ENCODE measurements around the gene CYP4F3.

GRCh38 chr19:15656467-15656866 lies 15.8 kb downstream of the CYP4F3 start:
- TF ChIP-seq, protein P1, sequence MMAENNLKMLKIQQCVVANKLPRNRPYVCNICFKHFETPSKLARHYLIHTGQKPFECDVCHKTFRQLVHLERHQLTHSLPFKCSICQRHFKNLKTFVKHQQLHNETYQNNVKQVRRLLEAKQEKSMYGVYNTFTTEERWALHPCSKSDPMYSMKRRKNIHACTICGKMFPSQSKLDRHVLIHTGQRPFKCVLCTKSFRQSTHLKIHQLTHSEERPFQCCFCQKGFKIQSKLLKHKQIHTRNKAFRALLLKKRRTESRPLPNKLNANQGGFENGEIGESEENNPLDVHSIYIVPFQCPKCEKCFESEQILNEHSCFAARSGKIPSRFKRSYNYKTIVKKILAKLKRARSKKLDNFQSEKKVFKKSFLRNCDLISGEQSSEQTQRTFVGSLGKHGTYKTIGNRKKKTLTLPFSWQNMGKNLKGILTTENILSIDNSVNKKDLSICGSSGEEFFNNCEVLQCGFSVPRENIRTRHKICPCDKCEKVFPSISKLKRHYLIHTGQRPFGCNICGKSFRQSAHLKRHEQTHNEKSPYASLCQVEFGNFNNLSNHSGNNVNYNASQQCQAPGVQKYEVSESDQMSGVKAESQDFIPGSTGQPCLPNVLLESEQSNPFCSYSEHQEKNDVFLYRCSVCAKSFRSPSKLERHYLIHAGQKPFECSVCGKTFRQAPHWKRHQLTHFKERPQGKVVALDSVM (CRISPR knock-in tag; IDR thresholded peaks at IDR 0.05) = no peak
- TF ChIP-seq, protein P2, sequence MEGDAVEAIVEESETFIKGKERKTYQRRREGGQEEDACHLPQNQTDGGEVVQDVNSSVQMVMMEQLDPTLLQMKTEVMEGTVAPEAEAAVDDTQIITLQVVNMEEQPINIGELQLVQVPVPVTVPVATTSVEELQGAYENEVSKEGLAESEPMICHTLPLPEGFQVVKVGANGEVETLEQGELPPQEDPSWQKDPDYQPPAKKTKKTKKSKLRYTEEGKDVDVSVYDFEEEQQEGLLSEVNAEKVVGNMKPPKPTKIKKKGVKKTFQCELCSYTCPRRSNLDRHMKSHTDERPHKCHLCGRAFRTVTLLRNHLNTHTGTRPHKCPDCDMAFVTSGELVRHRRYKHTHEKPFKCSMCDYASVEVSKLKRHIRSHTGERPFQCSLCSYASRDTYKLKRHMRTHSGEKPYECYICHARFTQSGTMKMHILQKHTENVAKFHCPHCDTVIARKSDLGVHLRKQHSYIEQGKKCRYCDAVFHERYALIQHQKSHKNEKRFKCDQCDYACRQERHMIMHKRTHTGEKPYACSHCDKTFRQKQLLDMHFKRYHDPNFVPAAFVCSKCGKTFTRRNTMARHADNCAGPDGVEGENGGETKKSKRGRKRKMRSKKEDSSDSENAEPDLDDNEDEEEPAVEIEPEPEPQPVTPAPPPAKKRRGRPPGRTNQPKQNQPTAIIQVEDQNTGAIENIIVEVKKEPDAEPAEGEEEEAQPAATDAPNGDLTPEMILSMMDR (CRISPR knock-in tag; IDR thresholded peaks at IDR 0.05) = no peak
- TF ChIP-seq, protein P3, sequence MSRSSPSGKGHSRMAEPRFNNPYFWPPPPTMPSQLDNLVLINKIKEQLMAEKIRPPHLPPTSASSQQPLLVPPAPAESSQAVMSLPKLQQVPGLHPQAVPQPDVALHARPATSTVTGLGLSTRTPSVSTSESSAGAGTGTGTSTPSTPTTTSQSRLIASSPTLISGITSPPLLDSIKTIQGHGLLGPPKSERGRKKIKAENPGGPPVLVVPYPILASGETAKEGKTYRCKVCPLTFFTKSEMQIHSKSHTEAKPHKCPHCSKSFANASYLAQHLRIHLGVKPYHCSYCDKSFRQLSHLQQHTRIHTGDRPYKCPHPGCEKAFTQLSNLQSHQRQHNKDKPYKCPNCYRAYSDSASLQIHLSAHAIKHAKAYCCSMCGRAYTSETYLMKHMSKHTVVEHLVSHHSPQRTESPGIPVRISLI (CRISPR knock-in tag; IDR thresholded peaks at IDR 0.05; ENCODE audit: borderline replicate concordance) = no peak
- no peak for TF ChIP-seq POLR2A (IDR thresholded peaks at IDR 0.05; ENCODE audit: insufficient read depth in 1 of 2, low read depth in 2 of 2, low read length in 2 of 2)
- TF ChIP-seq EED (CRISPR knock-in tag; IDR thresholded peaks at IDR 0.05) = no peak
- no peak for TF ChIP-seq ZNF225 (CRISPR knock-in tag; IDR thresholded peaks at IDR 0.05)
- TF ChIP-seq BHLHE40 (IDR thresholded peaks at IDR 0.05; ENCODE audit: low read length) = no peak
- TF ChIP-seq HOXA9 (CRISPR knock-in tag; IDR thresholded peaks at IDR 0.05; ENCODE audit: borderline replicate concordance) = no peak
- TF ChIP-seq ELF4 (CRISPR knock-in tag; IDR thresholded peaks at IDR 0.05; ENCODE audit: borderline replicate concordance) = no peak
- TF ChIP-seq ZNF331 (CRISPR knock-in tag; IDR thresholded peaks at IDR 0.05) = no peak
- TF ChIP-seq, protein P4, sequence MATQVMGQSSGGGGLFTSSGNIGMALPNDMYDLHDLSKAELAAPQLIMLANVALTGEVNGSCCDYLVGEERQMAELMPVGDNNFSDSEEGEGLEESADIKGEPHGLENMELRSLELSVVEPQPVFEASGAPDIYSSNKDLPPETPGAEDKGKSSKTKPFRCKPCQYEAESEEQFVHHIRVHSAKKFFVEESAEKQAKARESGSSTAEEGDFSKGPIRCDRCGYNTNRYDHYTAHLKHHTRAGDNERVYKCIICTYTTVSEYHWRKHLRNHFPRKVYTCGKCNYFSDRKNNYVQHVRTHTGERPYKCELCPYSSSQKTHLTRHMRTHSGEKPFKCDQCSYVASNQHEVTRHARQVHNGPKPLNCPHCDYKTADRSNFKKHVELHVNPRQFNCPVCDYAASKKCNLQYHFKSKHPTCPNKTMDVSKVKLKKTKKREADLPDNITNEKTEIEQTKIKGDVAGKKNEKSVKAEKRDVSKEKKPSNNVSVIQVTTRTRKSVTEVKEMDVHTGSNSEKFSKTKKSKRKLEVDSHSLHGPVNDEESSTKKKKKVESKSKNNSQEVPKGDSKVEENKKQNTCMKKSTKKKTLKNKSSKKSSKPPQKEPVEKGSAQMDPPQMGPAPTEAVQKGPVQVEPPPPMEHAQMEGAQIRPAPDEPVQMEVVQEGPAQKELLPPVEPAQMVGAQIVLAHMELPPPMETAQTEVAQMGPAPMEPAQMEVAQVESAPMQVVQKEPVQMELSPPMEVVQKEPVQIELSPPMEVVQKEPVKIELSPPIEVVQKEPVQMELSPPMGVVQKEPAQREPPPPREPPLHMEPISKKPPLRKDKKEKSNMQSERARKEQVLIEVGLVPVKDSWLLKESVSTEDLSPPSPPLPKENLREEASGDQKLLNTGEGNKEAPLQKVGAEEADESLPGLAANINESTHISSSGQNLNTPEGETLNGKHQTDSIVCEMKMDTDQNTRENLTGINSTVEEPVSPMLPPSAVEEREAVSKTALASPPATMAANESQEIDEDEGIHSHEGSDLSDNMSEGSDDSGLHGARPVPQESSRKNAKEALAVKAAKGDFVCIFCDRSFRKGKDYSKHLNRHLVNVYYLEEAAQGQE (IDR thresholded peaks at IDR 0.05; ENCODE audit: borderline replicate concordance in 1 of 2, low read depth in 1 of 2, low read length in 2 of 2) = no peak
- no peak for TF ChIP-seq ZNF660 (CRISPR knock-in tag; IDR thresholded peaks at IDR 0.05; ENCODE audit: borderline replicate concordance, low read depth)

All from HepG2 (cell line).